HepG2 (cell line): ENCODE results near the gene CABLES1. TPM values are rescaled to one million over a fixed set of nuclear protein-coding genes. Genes with fewer than 3 reads are reported as not detected.

Experiments used
- ATAC-seq: fragments of 200-7000 bp; cut with Tn5 transposase; 3 replicates; pipeline ENCODE4 v1.9.1; 2020; ENCODE audit warnings: mild to moderate bottlenecking, moderate library complexity
- BruUV-seq: library from RNA; stranded (reverse); fragments of 400-500 nt; replicated peaks from 2 replicates; lab custom pipeline; 2021; lab: Mats Ljungman, UMichigan
- CTCF ChIA-PET: fragments of 300-600 bp; formaldehyde crosslinking; extraction: SDS; loops from one replicate; lab custom pipeline; 2021; ENCODE audit warnings: low total read pairs, inconsistent platforms, low intra/inter-chr PET ratio; lab: Yijun Ruan, JAX
- POLR2A ChIA-PET: fragments of 350-600 bp; sonication (Branson Sonifier 250); formaldehyde crosslinking; loops from one replicate; lab custom pipeline; 2020; ENCODE audit warnings: antibody characterized with exemption, inconsistent platforms; lab: Yijun Ruan, JAX
- DNase-seq: peaks from one replicate; pipeline ENCODE4 v3.0.0-alpha.2; 2015; ENCODE audit warnings: low spot score
- FAIRE-seq: peaks from 3 replicates; lab custom pipeline; 2011; peaks lifted over from hg19 to GRCh38; lab: Jason Lieb, UNC
- H2AFZ ChIP-seq: one replicate; pipeline ENCODE4 v1.6.1; 2011; ENCODE audit warnings: low read length, inconsistent platforms
- H3K27ac ChIP-seq: fragments of 300-600 bp; 3 replicates; pipeline ENCODE4 v1.8.0; 2011; ENCODE audit warnings: mixed run types, mild to moderate bottlenecking, mixed read lengths, low read length, inconsistent platforms; ENCODE audit not compliant: insufficient read depth; ENCODE audit errors: extremely low read length
- H3K27me3 ChIP-seq, 2 experiments: fragments of 200-600 bp in 1 of 2; 2 replicates in 1 of 2; 3 replicates in 1 of 2; pipeline versions ENCODE4 v1.6.0 to v1.8.0; 2011; ENCODE audit warnings: low read length in 2 of 2, mild to moderate bottlenecking in 2 of 2, moderate library complexity in 2 of 2, inconsistent platforms in 1 of 2; ENCODE audit not compliant: insufficient read depth in 2 of 2, control insufficient read depth in 1 of 2
- H3K36me3 ChIP-seq, 2 experiments: fragments of 200-600 bp in 1 of 2; replicated peaks in 1 of 2; 2 replicates in 1 of 2; 3 replicates in 1 of 2; pipeline versions ENCODE4 v1.5.1 to v1.8.0; 2011; ENCODE audit warnings: low read length in 2 of 2, inconsistent platforms in 1 of 2; ENCODE audit not compliant: insufficient read depth in 2 of 2, control insufficient read depth in 1 of 2
- H3K4me1 ChIP-seq: 2 replicates; pipeline ENCODE4 v1.5.1; 2012; ENCODE audit warnings: low read length, inconsistent platforms; ENCODE audit not compliant: insufficient read depth
- H3K4me2 ChIP-seq: 2 replicates; pipeline ENCODE4 v1.6.0; 2011; ENCODE audit warnings: low read depth, low read length, inconsistent platforms
- H3K4me3 ChIP-seq, 3 experiments: fragments of 200-600 bp in 1 of 3; sonication (generic), shearing (Covaris generic) in 1 of 3; replicated peaks in 1 of 3; 2 replicates each; pipeline ENCODE4 v1.5.1; 2011 to 2016; ENCODE audit warnings: low read length in 3 of 3, inconsistent platforms in 2 of 3, low read depth in 2 of 3, mild to moderate bottlenecking in 2 of 3, control low read depth in 1 of 3, mixed read lengths in 1 of 3; ENCODE audit not compliant: insufficient read depth in 1 of 3
- H3K79me2 ChIP-seq: one replicate; pipeline ENCODE4 v1.6.1; 2011; ENCODE audit warnings: low read length, inconsistent platforms; ENCODE audit not compliant: insufficient read depth
- H3K9ac ChIP-seq: 2 replicates; pipeline ENCODE4 v1.6.0; 2011; ENCODE audit warnings: mild to moderate bottlenecking, low read depth, low read length, inconsistent platforms; ENCODE audit not compliant: insufficient read depth
- H3K9me3 ChIP-seq: 2 replicates; pipeline ENCODE4 v1.5.1; 2012; ENCODE audit warnings: mild to moderate bottlenecking, low read length
- H4K20me1 ChIP-seq: 2 replicates; pipeline ENCODE4 v1.6.0; 2011; ENCODE audit warnings: inconsistent platforms, mild to moderate bottlenecking, low read length, moderate library complexity; ENCODE audit not compliant: insufficient read depth
- CREBL2 ChIP-seq: sonication (generic); formaldehyde crosslinking; IDR thresholded peaks from 2 replicates; pipeline ENCODE4 v1.8.1; 2023; ENCODE audit warnings: missing genetic modification reagents, mild to moderate bottlenecking, borderline replicate concordance
- MLLT10 ChIP-seq: sonication (generic); formaldehyde crosslinking; IDR thresholded peaks from 2 replicates; pipeline ENCODE4 v1.4.0; 2020; ENCODE audit warnings: missing genetic modification reagents
- PLRG1 ChIP-seq: fragments of 450-650 bp; conservative IDR thresholded peaks from 2 replicates; pipeline ENCODE4 v1.6.1; 2016
- ZBTB46 ChIP-seq: sonication (generic); formaldehyde crosslinking; IDR thresholded peaks from 2 replicates; pipeline ENCODE4 v1.4.0; 2020; ENCODE audit warnings: mild to moderate bottlenecking, missing genetic modification reagents, borderline replicate concordance
- ZBTB7A ChIP-seq: sonication (generic); formaldehyde crosslinking; IDR thresholded peaks from 2 replicates; pipeline ENCODE4 v1.8.0; 2022; ENCODE audit warnings: mild to moderate bottlenecking, missing genetic modification reagents
- ZFP37 ChIP-seq: sonication (generic); formaldehyde crosslinking; IDR thresholded peaks from 2 replicates; pipeline ENCODE4 v1.4.0; 2020; ENCODE audit warnings: missing genetic modification reagents, borderline replicate concordance
- ZNF329 ChIP-seq: sonication (generic); formaldehyde crosslinking; IDR thresholded peaks from 2 replicates; pipeline ENCODE4 v1.9.0; 2021; ENCODE audit warnings: low read depth, mild to moderate bottlenecking, missing genetic modification reagents
- WGBS: methylation state at CpG from one replicate; pipeline ENCODE4 v1.1.6; 2017; ENCODE audit warnings: low lambda C conversion rate; 5-methylcytosine and 5-hydroxymethylcytosine counted together
- in situ Hi-C: cut with HindIII; loops from 2 replicates; pipeline ENCODE4 v1.10.0; 2017; ENCODE audit warnings: low pct_unique_long_range_greater_than_20kb; ENCODE audit not compliant: extremely low pct_ligation_motif_present
- intact Hi-C: fragments of 100-400 bp; cut with micrococcal nuclease; formaldehyde crosslinking; loops from one replicate; pipeline ENCODE4 v1.10.0; 2022; ENCODE audit not compliant: unreplicated experiment
- polyA plus RNA-seq, 8 experiments: library from polyadenylated mRNA; depleted of rRNA in 3 of 8; stranded (reverse) in 7 of 8; unstranded in 1 of 8; fragments of >200 nt; fragmentation: Illumina TruSeq in 4 of 8; extraction: Trizol in 4 of 8; gene quantifications; 2 replicates each; pipeline versions ENCODE4 v1.2.1 to v1.2.3, GENCODE V29; 2011 to 2016; ENCODE audit warnings: low read depth in 4 of 8, missing spikeins in 1 of 8, mixed read lengths in 1 of 8; ENCODE audit not compliant: insufficient read depth in 1 of 8
- total RNA-seq, 5 experiments: library from RNA; depleted of rRNA; stranded (reverse); fragments of >200 nt; fragmentation: Illumina TruSeq; extraction: Trizol; gene quantifications; 2 replicates each; pipeline ENCODE4 v1.2.3, GENCODE V29; 2016; ENCODE audit warnings: low read depth in 1 of 5

The CABLES1 gene
- total and polyA plus RNA-seq, 2 of the 13 experiments (the other 11 are each of a cell fraction or from before 2014, with no cell fraction given), result 14.7 to 25.8 TPM

- ChIA-PET POLR2A (no interaction called here), CTCF (no interaction called here)
- intact Hi-C loops (no loop called here), in situ Hi-C loops (no loop called here)
- BruUV-seq, result no TSS peak
- Histone ChIP-seq H3K9ac (no peak overlapping the region), H3K79me2 (peaks cover 24% of the 10 kb centered on the region), H2AFZ (no peak overlapping the region), H3K4me3 (no peak overlapping the region), H3K4me1 (peaks cover 20% of the 10 kb centered on the region), H3K36me3 (peaks cover 2 to 17% of the 10 kb centered on the region in 2 experiments; a peak in 2 of 5 replicates), H3K27ac (no peak overlapping the region), H3K4me2 (no peak overlapping the region), H3K9me3 (no peaks in the 10 kb centered on the region), H4K20me1 (no peaks in the 10 kb centered on the region), H3K27me3 (no peaks in the 10 kb centered on the region)
- FAIRE-seq (no peak), ATAC-seq (no peak), DNase-seq (no peak)
- TF ChIP-seq PLRG1 (no peak), MLLT10 (CRISPR knock-in tag) (no peak), ZBTB7A (CRISPR knock-in tag) (no peak), ZFP37 (CRISPR knock-in tag) (no peak), CREBL2 (CRISPR knock-in tag) (no peak), ZBTB46 (CRISPR knock-in tag) (no peak), ZNF329 (no peak)
- 97% methylated on average over 8 of the region's 8 CpGs for WGBS
Measured at GRCh38 chr18:23183411-23184150, 48.3 kb downstream of the CABLES1 start.
